Smooth muscle cell (in vitro differentiated cells): Measurements from ENCODE around the gene QSOX1. TPM values are rescaled to one million over a fixed set of nuclear protein-coding genes. Genes with fewer than 3 reads are reported as not detected.

ENCODE experiments used
- DNase-seq: peaks from one replicate; lab custom pipeline; 2025; ENCODE audit not compliant: unreplicated experiment; lab: John Stamatoyannopoulos, UW
- H2AFZ ChIP-seq: fragments of 200-600 bp; sonication (generic); 2 replicates; pipeline ENCODE4 v1.6.0; 2016; ENCODE audit warnings: antibody characterized with exemption, low read depth, mild to moderate bottlenecking
- H3F3A ChIP-seq: fragments of 200-600 bp; sonication (generic); 2 replicates; pipeline ENCODE4 v1.6.0; 2017; ENCODE audit warnings: antibody characterized with exemption, low read depth
- H3K27ac ChIP-seq: fragments of 200-600 bp; sonication (generic); 2 replicates; pipeline ENCODE4 v1.5.1; 2016; ENCODE audit warnings: low read depth, mild to moderate bottlenecking
- H3K27me3 ChIP-seq: fragments of 200-600 bp; sonication (generic); 2 replicates; pipeline ENCODE4 v1.6.1; 2016; ENCODE audit warnings: low read depth, mild to moderate bottlenecking
- H3K36me3 ChIP-seq: fragments of 200-600 bp; sonication (generic); 2 replicates; pipeline ENCODE4 v1.5.1; 2016; ENCODE audit warnings: low read depth
- H3K4me1 ChIP-seq: fragments of 200-600 bp; sonication (generic); 2 replicates; pipeline ENCODE4 v1.5.1; 2016; ENCODE audit warnings: low read depth
- H3K4me2 ChIP-seq: fragments of 200-600 bp; sonication (generic); 2 replicates; pipeline ENCODE4 v1.6.0; 2016; ENCODE audit warnings: mild to moderate bottlenecking
- H3K4me3 ChIP-seq: fragments of 200-600 bp; sonication (generic); 2 replicates; pipeline ENCODE4 v1.5.1; 2016; ENCODE audit warnings: mild to moderate bottlenecking
- H3K79me2 ChIP-seq: fragments of 200-600 bp; sonication (generic); 2 replicates; pipeline ENCODE4 v1.6.0; 2016; ENCODE audit warnings: low read depth, mild to moderate bottlenecking
- H3K9ac ChIP-seq: fragments of 200-600 bp; sonication (generic); 2 replicates; pipeline ENCODE4 v1.6.0; 2016; ENCODE audit warnings: low read depth
- H3K9me3 ChIP-seq: fragments of 200-600 bp; sonication (generic); replicated peaks from 2 replicates; pipeline ENCODE4 v1.5.1; 2016; ENCODE audit warnings: low read depth
- H4K20me1 ChIP-seq: fragments of 200-600 bp; sonication (generic); 2 replicates; pipeline ENCODE4 v1.6.0; 2016; ENCODE audit warnings: low read depth
- WGBS: methylation state at CpG from one replicate; pipeline ENCODE4 v1.1.7; 2016; ENCODE audit warnings: low lambda C conversion rate; 5-methylcytosine and 5-hydroxymethylcytosine counted together
- polyA plus RNA-seq: library from polyadenylated mRNA; unstranded; fragments of >200 nt; fragmentation: Nextera tagmentation; extraction: Ambion mirVana; gene quantifications from 2 replicates; pipeline ENCODE4 v1.2.1, GENCODE V29; 2016
- total RNA-seq: library from RNA; depleted of rRNA; stranded (reverse); fragments of >200 nt; gene quantifications from 2 replicates; pipeline ENCODE4 v1.2.3, GENCODE V29; 2014
- TF ChIP-seq, protein P1 (sequence below): fragments of 200-600 bp; sonication (generic); IDR thresholded peaks from 2 replicates; pipeline ENCODE4 v1.5.1; 2017; ENCODE audit warnings: borderline replicate concordance, mild to moderate bottlenecking, antibody characterized with exemption; ENCODE audit not compliant: insufficient read depth, poor library complexity, severe bottlenecking

QSOX1 gene
- total and polyA plus RNA-seq, 2 experiments from 2014 or later = 71.5 to 75.8 TPM

- Histone ChIP-seq H3K4me2 (no peak overlapping the region), H3K9me3 (no peaks in the 10 kb centered on the region), H3K9ac (no peak overlapping the region), H3K4me1 (no peaks in the 10 kb centered on the region), H3K27ac (no peak overlapping the region), H4K20me1 (no peaks in the 10 kb centered on the region), H3K79me2 (no peaks in the 10 kb centered on the region), H3K36me3 (no peaks in the 10 kb centered on the region), H2AFZ (no peak overlapping the region), H3K27me3 (no peaks in the 10 kb centered on the region), H3K4me3 (no peak overlapping the region), H3F3A (no peaks in the 10 kb centered on the region)
- TF ChIP-seq, protein P1, sequence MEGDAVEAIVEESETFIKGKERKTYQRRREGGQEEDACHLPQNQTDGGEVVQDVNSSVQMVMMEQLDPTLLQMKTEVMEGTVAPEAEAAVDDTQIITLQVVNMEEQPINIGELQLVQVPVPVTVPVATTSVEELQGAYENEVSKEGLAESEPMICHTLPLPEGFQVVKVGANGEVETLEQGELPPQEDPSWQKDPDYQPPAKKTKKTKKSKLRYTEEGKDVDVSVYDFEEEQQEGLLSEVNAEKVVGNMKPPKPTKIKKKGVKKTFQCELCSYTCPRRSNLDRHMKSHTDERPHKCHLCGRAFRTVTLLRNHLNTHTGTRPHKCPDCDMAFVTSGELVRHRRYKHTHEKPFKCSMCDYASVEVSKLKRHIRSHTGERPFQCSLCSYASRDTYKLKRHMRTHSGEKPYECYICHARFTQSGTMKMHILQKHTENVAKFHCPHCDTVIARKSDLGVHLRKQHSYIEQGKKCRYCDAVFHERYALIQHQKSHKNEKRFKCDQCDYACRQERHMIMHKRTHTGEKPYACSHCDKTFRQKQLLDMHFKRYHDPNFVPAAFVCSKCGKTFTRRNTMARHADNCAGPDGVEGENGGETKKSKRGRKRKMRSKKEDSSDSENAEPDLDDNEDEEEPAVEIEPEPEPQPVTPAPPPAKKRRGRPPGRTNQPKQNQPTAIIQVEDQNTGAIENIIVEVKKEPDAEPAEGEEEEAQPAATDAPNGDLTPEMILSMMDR = no peak
- DNase-seq = no peak
- WGBS = 86% methylated on average over 10 of the region's 10 CpGs
Measured at GRCh38 chr1:180183426-180183825, 28.8 kb downstream of the QSOX1 start.

DNA sequence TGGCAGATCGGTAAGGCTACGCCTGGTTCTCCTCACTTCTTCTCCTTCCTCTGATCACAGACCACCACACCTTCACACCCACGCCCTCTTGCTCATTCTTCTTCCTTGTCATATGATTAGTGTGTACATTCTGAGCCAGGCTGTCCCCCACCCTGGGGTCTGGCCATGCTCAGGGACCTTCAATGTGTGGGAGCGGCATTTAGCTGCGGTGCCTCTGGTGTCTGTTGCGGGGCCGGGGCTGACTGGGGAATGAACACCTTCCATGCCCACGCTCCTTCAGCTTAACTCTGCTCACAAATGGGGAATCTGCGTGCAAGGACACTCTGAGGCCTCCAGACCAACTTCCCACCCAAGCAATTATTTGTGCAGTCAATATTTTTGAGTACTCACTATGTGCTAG is 29.4 kb downstream of the QSOX1 start:
- Histone ChIP-seq H3K9ac (no peak overlapping the region), H3K4me1 (no peaks in the 10 kb centered on the region), H3K36me3 (no peaks in the 10 kb centered on the region), H3K27ac (no peak overlapping the region), H4K20me1 (no peaks in the 10 kb centered on the region), H3K4me2 (no peak overlapping the region), H3F3A (no peaks in the 10 kb centered on the region), H2AFZ (no peak overlapping the region), H3K9me3 (no peaks in the 10 kb centered on the region), H3K4me3 (no peak overlapping the region), H3K27me3 (no peaks in the 10 kb centered on the region), H3K79me2 (no peaks in the 10 kb centered on the region)
- 98% methylated on average over 9 of the region's 9 CpGs for WGBS
- no peak for DNase-seq
- TF ChIP-seq, protein P1 = no peak

- no peak overlapping the region for H3K4me2 ChIP-seq
- no peak overlapping the region for H3K27ac ChIP-seq
- no peaks in the 10 kb centered on the region for H4K20me1 ChIP-seq
- H3K9ac ChIP-seq = no peak overlapping the region
- no peaks in the 10 kb centered on the region for H3K36me3 ChIP-seq
- DNase-seq = no peak
- H3K79me2 ChIP-seq = no peaks in the 10 kb centered on the region
- no peaks in the 10 kb centered on the region for H3K27me3 ChIP-seq
- WGBS = 95% methylated on average over 5 of the region's 5 CpGs
- TF ChIP-seq, protein P1 = no peak
- no peaks in the 10 kb centered on the region for H3K4me1 ChIP-seq
- no peak overlapping the region for H2AFZ ChIP-seq
- no peaks in the 10 kb centered on the region for H3K9me3 ChIP-seq
- no peaks in the 10 kb centered on the region for H3F3A ChIP-seq
- no peak overlapping the region for H3K4me3 ChIP-seq
Measured at GRCh38 chr1:180185281-180185680, 30.6 kb downstream of the QSOX1 start.

- H3K27me3 ChIP-seq = no peaks in the 10 kb centered on the region
- no peaks in the 10 kb centered on the region for H4K20me1 ChIP-seq
- WGBS = 97% methylated on average over 9 of the region's 9 CpGs
- no peak overlapping the region for H3K4me3 ChIP-seq
- H3K4me2 ChIP-seq = no peak overlapping the region
- H2AFZ ChIP-seq = no peak overlapping the region
- H3K27ac ChIP-seq = no peak overlapping the region
- H3K4me1 ChIP-seq = no peaks in the 10 kb centered on the region
- H3K9ac ChIP-seq = no peak overlapping the region
- DNase-seq = no peak
- H3K79me2 ChIP-seq = no peaks in the 10 kb centered on the region
- no peaks in the 10 kb centered on the region for H3K9me3 ChIP-seq
- no peaks in the 10 kb centered on the region for H3K36me3 ChIP-seq
- TF ChIP-seq, protein P1 = no peak
- H3F3A ChIP-seq = no peaks in the 10 kb centered on the region
Measured at GRCh38 chr1:180185971-180186645, 31.4 kb downstream of the QSOX1 start.
